A673 (cell line): Measurements from ENCODE around the gene SIX2. TPM values are rescaled to one million over a fixed set of nuclear protein-coding genes. Genes with fewer than 3 reads are reported as not detected.

ENCODE experiments used
- BruUV-seq: library from RNA; stranded (reverse); fragments of 400-500 nt; replicated peaks from 2 replicates; lab custom pipeline; 2021; lab: Mats Ljungman, UMichigan
- CTCF ChIA-PET: fragments of 300-600 bp; sonication (Branson Sonifier 250); formaldehyde crosslinking; loops from one replicate; lab custom pipeline; 2022; ENCODE audit warnings: antibody characterized with exemption; lab: Charles Lee
- POLR2A ChIA-PET: fragments of 300-600 bp; sonication (Branson Sonifier 250); formaldehyde crosslinking; loops from one replicate; lab custom pipeline; 2022; ENCODE audit warnings: antibody characterized with exemption; ENCODE audit not compliant: low non-redundant PET; lab: Charles Lee
- DNase-seq: peaks from one replicate; pipeline ENCODE4 v3.0.0-alpha.2; 2015; ENCODE audit warnings: low spot score
- H3K27ac ChIP-seq: fragments of 200-600 bp; sonication (generic); 2 replicates; pipeline ENCODE4 v1.5.1; 2016; ENCODE audit warnings: mixed run types, low read depth, mild to moderate bottlenecking, mixed read lengths, antibody characterized with exemption, low read length; ENCODE audit not compliant: poor library complexity, severe bottlenecking
- H3K27me3 ChIP-seq: fragments of 200-600 bp; sonication (generic); replicated peaks from 2 replicates; pipeline ENCODE4 v1.6.1; 2017; ENCODE audit warnings: mixed run types, low read depth, mild to moderate bottlenecking, mixed read lengths, antibody characterized with exemption, low read length; ENCODE audit not compliant: insufficient read depth, poor library complexity
- H3K36me3 ChIP-seq: fragments of 200-600 bp; sonication (generic); 2 replicates; pipeline ENCODE4 v1.6.1; 2016; ENCODE audit warnings: mixed run types, mild to moderate bottlenecking, mixed read lengths, antibody characterized with exemption, low read length; ENCODE audit not compliant: insufficient read depth, poor library complexity, severe bottlenecking
- H3K4me1 ChIP-seq: fragments of 200-600 bp; sonication (generic); 2 replicates; pipeline ENCODE4 v1.6.1; 2017; ENCODE audit warnings: mixed run types, mild to moderate bottlenecking, mixed read lengths, antibody characterized with exemption, low read length; ENCODE audit not compliant: insufficient read depth, poor library complexity, severe bottlenecking
- H3K4me3 ChIP-seq: fragments of 200-600 bp; sonication (generic); 2 replicates; pipeline ENCODE4 v1.5.1; 2016; ENCODE audit warnings: low read depth, mixed run types, mild to moderate bottlenecking, mixed read lengths, low read length; ENCODE audit not compliant: poor library complexity, severe bottlenecking
- H3K9me3 ChIP-seq: fragments of 200-600 bp; sonication (generic); 2 replicates; pipeline ENCODE4 v1.6.1; 2016; ENCODE audit warnings: mixed run types, low read depth, mild to moderate bottlenecking, mixed read lengths, antibody characterized with exemption, low read length; ENCODE audit not compliant: poor library complexity, severe bottlenecking
- EZH2 ChIP-seq: fragments of 200-600 bp; sonication (generic); IDR thresholded peaks from 2 replicates; pipeline ENCODE4 v1.6.1; 2017; ENCODE audit warnings: borderline replicate concordance, low read depth, mild to moderate bottlenecking, mixed read lengths, antibody characterized with exemption, low read length; ENCODE audit not compliant: poor library complexity, severe bottlenecking
- intact Hi-C: fragments of 100-400 bp; cut with micrococcal nuclease; formaldehyde crosslinking; loops from one replicate; pipeline ENCODE4 v1.10.0; 2022; ENCODE audit not compliant: unreplicated experiment
- total RNA-seq: library from RNA; stranded (reverse); gene quantifications from 2 replicates; pipeline ENCODE4 v1.2.3, GENCODE V29; 2021
- TF ChIP-seq, protein P1 (sequence below): fragments of 300-800, 200-600 bp; sonication (generic); conservative IDR thresholded peaks from 2 replicates; pipeline ENCODE4 v1.5.1; 2017; ENCODE audit warnings: low read depth, mild to moderate bottlenecking, antibody characterized with exemption, low read length, moderate library complexity, mixed read lengths

The SIX2 gene
- total RNA-seq, 1 experiment from 2014 or later = not detected

GRCh38 chr2:45008296-45009129 is 739 bp downstream of the SIX2 start:
- no peaks in the 10 kb centered on the region for H3K36me3 ChIP-seq
- peaks cover 23% of the 10 kb centered on the region for H3K27me3 ChIP-seq
- no TSS peak for BruUV-seq
- no peak overlapping the region for H3K4me3 ChIP-seq
- H3K9me3 ChIP-seq = no peaks in the 10 kb centered on the region
- TF ChIP-seq, protein P1, sequence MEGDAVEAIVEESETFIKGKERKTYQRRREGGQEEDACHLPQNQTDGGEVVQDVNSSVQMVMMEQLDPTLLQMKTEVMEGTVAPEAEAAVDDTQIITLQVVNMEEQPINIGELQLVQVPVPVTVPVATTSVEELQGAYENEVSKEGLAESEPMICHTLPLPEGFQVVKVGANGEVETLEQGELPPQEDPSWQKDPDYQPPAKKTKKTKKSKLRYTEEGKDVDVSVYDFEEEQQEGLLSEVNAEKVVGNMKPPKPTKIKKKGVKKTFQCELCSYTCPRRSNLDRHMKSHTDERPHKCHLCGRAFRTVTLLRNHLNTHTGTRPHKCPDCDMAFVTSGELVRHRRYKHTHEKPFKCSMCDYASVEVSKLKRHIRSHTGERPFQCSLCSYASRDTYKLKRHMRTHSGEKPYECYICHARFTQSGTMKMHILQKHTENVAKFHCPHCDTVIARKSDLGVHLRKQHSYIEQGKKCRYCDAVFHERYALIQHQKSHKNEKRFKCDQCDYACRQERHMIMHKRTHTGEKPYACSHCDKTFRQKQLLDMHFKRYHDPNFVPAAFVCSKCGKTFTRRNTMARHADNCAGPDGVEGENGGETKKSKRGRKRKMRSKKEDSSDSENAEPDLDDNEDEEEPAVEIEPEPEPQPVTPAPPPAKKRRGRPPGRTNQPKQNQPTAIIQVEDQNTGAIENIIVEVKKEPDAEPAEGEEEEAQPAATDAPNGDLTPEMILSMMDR = no peak
- TF ChIP-seq EZH2 = no peak
- ChIA-PET POLR2A (no interaction called here), CTCF (interaction anchor here (0.5 to 1.6 kb wide), 3 partner anchors 20 to 437 kb away, joined by 3 to 4 read pairs (median 3); no protein-coding TSS in a partner anchor)
- no peak for DNase-seq
- intact Hi-C loops = no loop called here
- peaks cover 2% of the 10 kb centered on the region for H3K4me1 ChIP-seq
- no peak overlapping the region for H3K27ac ChIP-seq

DNA sequence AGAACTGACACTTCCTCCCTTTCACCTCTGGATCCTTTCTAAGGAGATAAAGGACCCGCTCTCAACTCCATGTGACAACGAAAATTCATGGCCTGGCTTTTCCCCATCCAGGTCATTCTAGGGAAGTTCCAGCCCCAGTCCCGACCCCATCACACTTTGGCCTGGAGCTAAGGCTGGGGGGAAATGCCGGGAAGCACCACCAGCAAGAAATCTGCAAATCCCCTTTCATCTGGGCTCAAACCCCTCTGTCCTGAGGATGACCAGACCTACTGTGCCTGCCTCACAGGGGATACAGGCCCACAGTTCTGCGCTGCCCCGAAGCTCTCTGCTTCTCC is 1.3 kb downstream of the SIX2 start:
- H3K4me1 ChIP-seq = no peaks in the 10 kb centered on the region
- no peaks in the 10 kb centered on the region for H3K9me3 ChIP-seq
- ChIA-PET CTCF (no interaction called here), POLR2A (no interaction called here)
- BruUV-seq = no TSS peak
- H3K27ac ChIP-seq = no peak overlapping the region
- TF ChIP-seq, protein P1 = no peak
- TF ChIP-seq EZH2 = no peak
- no peaks in the 10 kb centered on the region for H3K36me3 ChIP-seq
- no peak overlapping the region for H3K4me3 ChIP-seq
- peaks cover 21% of the 10 kb centered on the region for H3K27me3 ChIP-seq
- DNase-seq = no peak
- intact Hi-C loops = no loop called here

GRCh38 chr2:45006942-45007287 is 2.3 kb downstream of the SIX2 start:
- intact Hi-C loops = no loop called here
- no peaks in the 10 kb centered on the region for H3K9me3 ChIP-seq
- no peaks in the 10 kb centered on the region for H3K36me3 ChIP-seq
- no peak overlapping the region for H3K27ac ChIP-seq
- H3K4me3 ChIP-seq = no peak overlapping the region
- TF ChIP-seq EZH2 = no peak
- TF ChIP-seq, protein P1 = no peak
- peaks cover 12% of the 10 kb centered on the region for H3K27me3 ChIP-seq
- POLR2A ChIA-PET = no interaction called here
- no peaks in the 10 kb centered on the region for H3K4me1 ChIP-seq
- no peak for DNase-seq
- CTCF ChIA-PET = no interaction called here
- BruUV-seq = no TSS peak
